GM13976 (cell line): ENCODE measurements around the gene GNA12.

Experiments used
- DNase-seq: peaks from one replicate; pipeline ENCODE4 v3.0.0; 2012; ENCODE audit warnings: low spot score
- in situ Hi-C: fragments of 300-500 bp; cut with MboI; formaldehyde crosslinking; loops from one replicate; pipeline ENCODE4 v1.12.0; 2022; ENCODE audit warnings: low sequenced_read_pairs, mixed read lengths, inconsistent platforms; ENCODE audit not compliant: unreplicated experiment
- TF ChIP-seq, protein P1 (sequence below): IDR thresholded peaks from 2 replicates; pipeline ENCODE4 v1.5.1; 2012; ENCODE audit warnings: borderline replicate concordance, mild to moderate bottlenecking; ENCODE audit not compliant: insufficient read depth; ENCODE audit errors: extremely low read depth, missing control alignments, control extremely low read depth

Gene GNA12, protein sequence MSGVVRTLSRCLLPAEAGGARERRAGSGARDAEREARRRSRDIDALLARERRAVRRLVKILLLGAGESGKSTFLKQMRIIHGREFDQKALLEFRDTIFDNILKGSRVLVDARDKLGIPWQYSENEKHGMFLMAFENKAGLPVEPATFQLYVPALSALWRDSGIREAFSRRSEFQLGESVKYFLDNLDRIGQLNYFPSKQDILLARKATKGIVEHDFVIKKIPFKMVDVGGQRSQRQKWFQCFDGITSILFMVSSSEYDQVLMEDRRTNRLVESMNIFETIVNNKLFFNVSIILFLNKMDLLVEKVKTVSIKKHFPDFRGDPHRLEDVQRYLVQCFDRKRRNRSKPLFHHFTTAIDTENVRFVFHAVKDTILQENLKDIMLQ

DNA sequence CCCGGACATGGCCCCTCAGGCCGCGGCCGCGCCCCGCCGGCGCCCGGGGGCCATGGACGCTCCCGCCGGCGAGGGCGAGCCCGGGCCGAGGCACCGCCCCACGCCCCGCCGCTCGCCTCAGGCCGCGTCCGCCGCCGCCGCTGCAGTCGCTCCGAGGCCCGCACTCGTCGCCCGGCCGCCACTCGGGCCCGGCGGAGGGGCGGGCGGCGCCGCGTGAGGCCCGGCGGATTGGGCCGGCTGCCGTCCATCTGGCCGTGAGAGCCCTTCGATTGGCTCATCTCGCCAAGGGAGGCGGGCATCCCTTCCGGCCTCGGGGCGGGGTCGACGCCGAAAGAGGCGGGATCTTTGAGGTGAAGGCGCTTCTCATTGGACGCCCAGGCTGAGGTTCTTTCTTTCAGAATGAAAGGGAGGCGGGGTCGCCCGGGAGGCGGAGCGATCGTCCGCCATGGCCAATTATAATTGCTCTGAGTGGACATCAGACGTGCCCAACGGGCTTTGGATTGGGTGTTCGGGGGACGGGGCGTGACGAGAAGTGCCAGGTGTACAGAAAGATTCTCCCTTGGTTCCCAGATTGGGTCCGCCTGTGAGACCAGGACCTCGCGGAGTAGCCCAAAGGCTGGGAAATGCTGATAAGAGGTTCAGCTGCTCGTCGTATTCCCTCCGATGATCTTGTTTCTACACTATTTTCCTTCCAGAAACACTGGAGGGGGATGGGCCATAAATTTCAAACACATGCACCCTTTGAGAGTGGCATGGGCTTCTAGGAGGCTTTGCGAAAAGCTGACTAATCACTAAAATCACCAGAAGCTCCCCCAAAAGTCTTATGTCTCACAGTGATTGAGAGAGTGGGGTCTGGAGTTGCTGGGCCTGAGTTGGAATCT lies at the start of gene GNA12:
Gene GNA12, minus strand, starts transcription at position 156 of the 881 bp plus-strand sequence. Its CDS starts 147 bp downstream, at position 9.
- TF ChIP-seq, protein P1, sequence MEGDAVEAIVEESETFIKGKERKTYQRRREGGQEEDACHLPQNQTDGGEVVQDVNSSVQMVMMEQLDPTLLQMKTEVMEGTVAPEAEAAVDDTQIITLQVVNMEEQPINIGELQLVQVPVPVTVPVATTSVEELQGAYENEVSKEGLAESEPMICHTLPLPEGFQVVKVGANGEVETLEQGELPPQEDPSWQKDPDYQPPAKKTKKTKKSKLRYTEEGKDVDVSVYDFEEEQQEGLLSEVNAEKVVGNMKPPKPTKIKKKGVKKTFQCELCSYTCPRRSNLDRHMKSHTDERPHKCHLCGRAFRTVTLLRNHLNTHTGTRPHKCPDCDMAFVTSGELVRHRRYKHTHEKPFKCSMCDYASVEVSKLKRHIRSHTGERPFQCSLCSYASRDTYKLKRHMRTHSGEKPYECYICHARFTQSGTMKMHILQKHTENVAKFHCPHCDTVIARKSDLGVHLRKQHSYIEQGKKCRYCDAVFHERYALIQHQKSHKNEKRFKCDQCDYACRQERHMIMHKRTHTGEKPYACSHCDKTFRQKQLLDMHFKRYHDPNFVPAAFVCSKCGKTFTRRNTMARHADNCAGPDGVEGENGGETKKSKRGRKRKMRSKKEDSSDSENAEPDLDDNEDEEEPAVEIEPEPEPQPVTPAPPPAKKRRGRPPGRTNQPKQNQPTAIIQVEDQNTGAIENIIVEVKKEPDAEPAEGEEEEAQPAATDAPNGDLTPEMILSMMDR: no peak
- peak; percentile 99 for DNase-seq
- in situ Hi-C loops: no loop called here

DNA sequence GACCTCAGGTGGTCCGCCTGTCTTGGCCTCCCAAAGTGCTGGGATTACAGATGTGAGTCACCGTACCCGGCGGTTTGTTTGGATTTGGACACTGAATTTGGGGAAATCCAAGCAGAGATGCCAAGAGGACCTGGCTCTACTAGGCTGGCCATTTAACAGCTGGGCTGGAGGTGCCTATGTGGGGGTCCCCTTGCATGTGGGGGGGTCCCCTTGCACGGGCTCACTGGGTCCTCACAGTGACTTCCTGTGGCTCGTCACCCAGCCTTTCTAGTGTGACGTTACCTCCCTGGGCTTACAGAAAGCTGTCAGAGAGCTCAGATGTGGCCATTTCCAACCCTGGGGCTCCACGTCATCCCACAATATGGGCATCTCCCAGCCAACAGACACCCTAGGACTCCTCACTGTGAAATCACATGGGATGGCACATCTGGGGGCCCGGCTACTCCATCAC lies 49.3 kb upstream of the GNA12 start:
- TF ChIP-seq, protein P1: no peak
- in situ Hi-C loops: loop anchor here (25.0 kb wide), 1 partner anchor 1019 kb away; no protein-coding TSS in a partner anchor

DNA sequence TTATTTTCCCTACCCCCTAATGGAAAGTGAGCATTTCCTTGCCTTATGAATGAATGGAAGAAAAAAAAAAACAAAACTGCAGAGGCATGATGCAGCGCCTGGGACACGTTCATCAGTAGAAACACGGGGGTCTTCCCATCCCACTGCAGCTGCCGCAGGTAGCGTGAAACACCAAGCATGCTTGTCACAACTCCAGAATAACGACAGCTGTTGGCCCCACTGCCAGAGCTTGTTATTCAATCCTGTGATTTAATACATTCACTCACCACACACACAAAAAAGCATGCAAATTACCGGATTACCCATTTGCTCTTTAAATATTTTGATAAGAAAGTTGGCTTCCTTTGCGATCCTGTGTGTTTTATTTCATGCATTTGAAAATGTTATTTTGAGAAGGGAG lies 48.4 kb upstream of the GNA12 start:
- in situ Hi-C loops: loop anchor here (25.0 kb wide), 1 partner anchor 1020 kb away; no protein-coding TSS in a partner anchor
- DNase-seq: no peak
- TF ChIP-seq, protein P1: no peak

More for the DNA sequence above, 49.3 kb upstream of the GNA12 start:
- DNase-seq: peak; percentile 69

DNA sequence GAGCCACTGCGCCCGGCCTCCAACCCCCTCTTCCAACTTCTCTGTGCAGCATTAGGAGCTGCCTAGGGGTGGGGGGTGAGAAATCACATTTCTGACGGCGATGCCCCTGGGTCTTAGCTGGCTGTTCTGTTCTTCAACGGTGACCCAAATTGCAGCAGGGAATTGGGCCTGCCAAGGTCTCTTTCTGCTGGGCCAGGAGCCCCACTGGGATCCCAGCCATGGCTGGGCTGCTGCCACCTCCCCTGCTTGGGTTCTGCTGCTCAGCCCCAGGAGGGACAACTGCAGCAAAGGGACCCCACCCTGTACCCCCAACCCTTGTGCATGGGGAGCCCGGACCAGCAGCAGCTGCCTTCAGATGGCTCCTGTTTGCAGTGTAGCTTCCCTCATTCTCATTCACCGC lies 43.7 kb upstream of the GNA12 start:
- DNase-seq: no peak
- in situ Hi-C loops: loop anchor here (10.0 to 25.0 kb wide), 2 partner anchors 267 to 1024 kb away; no protein-coding TSS in a partner anchor
- TF ChIP-seq, protein P1: no peak

DNA sequence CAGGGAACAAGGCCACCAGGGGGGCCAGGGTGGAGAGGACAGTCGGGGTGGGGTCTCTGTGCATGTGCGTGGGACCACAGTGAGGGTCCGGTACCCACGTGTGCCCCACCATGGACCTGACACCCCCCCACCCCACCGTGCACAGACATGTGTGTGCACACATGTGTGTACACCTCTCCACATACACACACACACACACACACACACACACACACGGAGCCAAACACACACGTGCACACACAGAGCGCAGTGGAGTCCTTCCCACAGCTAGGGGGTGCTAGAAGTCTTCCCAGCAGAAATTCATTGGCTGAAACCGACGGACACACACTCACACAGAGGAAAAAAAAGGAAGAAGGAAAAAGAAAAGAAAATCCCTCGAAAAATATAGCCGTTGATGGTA lies 42.8 kb upstream of the GNA12 start:
- in situ Hi-C loops: loop anchor here (10.0 to 25.0 kb wide), 2 partner anchors 268 to 1025 kb away; no protein-coding TSS in a partner anchor
- peak; percentile 85 for DNase-seq
- TF ChIP-seq, protein P1: peak; percentile 80

DNA sequence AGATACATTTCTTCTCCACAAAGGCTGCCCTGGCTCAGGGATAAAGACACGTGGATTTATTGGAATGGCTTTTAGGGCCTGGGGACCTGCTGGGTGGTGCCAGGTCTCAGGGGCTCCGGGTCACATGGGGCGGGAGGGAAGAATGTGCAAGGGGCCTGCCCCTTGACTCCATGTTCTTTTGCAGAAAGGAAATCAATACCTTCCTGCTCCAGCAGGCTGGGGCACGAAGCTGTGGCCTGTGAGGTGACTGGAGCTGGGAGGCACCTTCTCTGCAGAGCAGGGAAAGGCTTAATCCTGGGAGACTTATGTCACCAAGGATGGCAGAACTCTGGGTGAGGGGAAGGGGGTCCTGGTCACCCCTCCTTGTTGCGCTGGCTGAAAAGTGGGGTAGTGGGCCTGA lies 42.3 kb upstream of the GNA12 start:
- no peak for DNase-seq
- in situ Hi-C loops: loop anchor here (10.0 to 25.0 kb wide), 2 partner anchors 268 to 1026 kb away; no protein-coding TSS in a partner anchor
- TF ChIP-seq, protein P1: no peak
